Right forelimb (tissue), 1 donor: ENCODE data around the gene ALDOC.

Experiments
- DNase-seq: peaks from one replicate; pipeline ENCODE4 v3.0.0-alpha.2; 2018

Gene ALDOC

DNA sequence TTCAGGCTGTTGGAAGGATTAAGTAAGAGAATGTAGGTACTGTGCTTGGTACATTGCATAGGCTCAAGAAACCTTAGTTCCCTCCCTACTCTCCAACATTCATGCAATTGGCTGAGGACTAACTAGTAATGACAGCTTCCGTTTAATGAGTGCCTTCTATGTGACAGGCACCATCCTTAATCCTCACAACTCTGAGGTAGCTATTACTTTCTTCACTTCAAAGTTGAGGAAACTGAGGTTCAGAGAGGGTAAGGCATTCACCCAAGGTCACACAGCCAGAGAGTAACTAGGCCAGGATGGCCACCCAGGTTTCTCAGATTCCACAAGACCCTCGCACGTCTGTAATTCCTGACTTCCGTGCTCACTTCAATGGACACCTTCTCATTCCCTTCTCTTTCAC, 46.4 kb downstream of the ALDOC start:
- no peak for DNase-seq

DNA sequence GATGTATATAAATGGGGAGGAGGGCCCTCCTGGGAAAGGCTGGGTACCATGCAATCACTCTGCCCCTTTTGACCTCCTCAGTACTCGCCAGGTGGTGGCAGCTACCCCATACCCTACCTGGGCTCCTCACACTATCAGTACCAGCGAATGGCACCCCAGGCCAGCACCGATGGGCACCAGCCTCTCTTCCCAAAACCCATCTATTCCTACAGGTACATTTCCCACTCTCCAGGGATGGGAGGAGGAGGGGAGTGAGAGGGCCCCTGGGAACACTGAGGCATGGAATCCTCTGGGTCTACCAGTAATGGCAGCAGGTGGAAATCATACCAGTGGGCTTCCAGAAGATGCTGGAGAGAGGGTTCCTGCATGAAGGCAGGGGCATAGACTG, 47.7 kb downstream of the ALDOC start:
- no peak for DNase-seq

DNA sequence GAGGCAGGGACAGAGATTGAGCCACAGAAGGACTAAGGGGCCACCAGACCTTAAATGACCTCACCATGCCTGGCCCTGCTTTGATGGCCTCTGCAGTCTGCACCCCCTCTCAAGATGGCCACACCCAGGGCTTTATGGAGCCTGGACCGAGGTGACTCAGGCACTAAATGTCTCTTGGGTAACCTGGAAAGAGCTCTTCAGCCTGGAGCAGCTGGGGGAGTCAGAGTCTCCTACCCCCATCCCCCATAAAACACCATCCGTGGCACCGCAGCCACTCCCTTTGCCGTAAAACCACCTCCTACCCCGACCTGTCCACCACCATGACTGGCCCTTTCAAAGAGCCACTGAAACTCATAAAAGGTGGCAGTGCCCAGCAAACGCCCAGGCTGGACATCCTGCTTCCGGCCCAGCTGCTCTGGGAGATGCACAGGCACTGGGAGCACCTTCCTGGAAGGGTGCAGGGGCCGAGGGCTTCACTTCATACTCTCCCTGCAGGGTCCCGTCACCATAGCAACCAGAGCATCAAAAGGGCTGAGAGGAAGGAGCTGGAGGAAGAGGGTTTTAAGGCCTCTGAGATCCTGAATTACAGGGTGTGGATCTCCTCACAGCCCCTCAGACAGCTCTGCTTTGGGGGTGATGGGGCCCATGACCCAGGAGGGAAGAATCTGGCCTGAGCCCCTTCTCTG, 48.2 kb downstream of the ALDOC start:
- DNase-seq, result no peak

DNA sequence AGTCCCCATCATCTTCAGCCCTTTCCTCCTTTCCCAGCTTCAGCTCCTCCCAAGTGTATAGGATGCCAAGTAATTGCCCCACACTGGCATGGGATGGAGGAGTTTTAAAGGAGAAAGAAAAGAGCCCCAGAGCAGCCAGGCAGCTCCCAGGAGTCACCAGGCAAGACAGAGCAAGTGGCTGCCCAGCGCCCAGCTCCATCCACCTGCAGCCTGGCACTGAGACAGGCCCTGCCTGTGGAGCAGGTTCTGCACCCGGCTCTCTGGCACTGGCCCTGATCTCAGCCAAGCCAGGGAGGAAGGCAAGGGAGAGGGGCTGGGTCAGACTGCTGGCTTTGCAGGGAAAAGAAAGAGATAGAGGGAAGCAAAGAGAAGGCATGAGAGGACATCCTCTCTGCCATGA, 48.8 kb downstream of the ALDOC start:
- DNase-seq, result no peak

DNA sequence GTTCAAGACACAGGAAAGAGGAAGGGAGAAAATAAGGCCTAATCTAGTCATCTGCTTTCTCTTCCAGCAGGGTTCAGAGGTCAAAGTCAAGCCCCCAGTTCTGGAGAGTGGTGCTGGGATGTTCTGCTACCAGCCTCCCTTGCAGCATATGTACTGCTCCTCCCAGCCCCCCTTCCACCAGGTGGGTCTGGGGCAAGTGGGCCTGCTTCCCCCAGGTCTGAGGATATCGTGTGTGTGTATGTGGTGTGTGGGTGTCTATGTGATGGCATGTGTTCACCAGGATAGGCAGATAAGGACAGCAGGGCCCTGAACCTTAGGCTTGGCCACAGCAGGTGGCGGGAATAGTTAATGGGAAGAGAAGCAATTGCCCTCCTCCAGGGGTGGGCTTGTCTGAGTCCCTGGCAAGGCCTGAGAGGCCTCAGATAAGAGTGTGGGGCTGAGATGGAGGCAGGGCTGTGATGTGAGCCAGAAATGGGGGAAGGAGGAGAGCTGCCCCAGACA, 49.5 kb downstream of the ALDOC start:
- no peak for DNase-seq

DNA sequence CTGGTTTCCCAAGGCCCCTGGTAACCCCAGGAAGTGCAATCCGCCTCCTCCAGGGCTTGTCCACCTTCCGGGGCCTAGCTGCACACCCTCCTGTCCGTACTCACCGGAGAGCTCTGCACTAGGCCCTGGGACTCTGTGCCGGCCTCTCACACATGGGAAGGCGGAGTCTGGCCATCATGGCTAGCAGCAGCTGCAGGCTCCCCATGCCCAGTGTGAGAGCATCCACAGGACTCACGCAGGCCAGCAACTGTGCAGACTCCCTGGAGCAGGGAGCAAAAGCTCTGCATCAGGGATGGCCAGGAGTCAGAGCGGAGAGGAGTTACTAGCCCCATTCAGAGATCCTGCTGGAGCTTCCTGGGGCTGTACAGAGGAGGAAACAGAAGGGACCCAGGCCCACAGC, 50.3 kb downstream of the ALDOC start:
- no peak for DNase-seq

DNA sequence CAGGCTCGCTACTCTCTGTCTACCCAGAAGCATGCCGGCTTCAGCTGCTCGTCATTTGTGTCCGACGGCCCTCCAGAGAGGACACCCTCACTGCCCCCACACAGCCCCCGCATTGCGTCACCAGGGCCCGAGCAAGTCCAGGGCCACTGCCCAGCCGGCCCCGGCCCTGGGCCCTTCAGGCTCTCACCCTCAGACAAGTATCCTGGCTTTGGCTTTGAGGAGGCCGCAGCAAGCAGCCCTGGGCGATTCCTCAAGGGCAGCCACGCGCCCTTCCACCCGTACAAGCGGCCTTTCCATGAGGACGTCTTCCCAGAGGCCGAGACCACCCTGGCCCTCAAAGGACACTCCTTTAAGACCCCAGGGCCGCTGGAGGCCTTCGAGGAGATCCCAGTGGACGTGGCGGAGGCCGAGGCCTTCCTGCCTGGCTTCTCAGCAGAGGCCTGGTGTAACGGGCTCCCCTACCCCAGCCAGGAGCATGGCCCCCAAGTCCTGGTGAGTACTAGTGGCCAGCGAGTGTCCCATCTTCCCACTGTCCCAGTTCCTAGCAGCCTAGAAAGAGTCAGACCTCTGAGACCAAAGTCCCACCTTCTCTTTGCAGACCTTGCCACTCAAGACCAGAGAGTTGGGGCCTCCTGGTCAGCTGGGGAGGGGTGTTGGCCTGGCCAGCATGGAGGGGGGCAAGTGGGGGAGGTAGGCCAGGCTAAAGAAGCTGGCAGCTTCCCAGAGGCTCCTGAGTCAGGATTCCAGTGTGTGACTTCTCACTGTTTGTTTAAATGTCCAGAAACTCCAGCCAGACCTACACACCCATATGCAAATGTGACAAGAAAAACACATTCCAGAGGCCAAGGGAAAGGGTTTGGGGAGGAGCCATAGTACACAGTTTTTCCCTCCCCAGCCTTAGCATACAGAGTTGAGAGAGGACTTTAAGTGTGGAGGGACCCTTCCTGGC, 51.9 kb downstream of the ALDOC start:
- DNase-seq, result no peak

DNA sequence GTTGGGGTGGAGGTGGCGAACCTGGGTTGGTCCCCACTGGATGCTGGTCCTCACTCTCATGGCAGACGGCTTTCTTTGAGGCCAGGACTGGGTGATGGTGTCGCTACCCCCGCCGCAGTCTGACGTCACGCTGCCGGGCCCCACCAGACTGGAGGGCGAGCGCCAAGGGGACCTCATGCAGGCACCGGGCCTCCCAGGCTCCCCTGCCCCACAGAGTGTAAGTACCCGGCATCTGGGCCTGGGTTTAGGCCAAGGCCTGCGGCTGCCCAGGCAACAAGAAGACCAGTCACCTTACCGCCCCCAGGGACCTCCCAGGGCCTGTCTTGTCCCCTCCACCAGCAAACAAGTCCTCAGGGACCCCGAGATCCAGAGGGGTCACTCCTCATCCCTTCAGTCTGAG, 52.8 kb downstream of the ALDOC start:
- no peak for DNase-seq

DNA sequence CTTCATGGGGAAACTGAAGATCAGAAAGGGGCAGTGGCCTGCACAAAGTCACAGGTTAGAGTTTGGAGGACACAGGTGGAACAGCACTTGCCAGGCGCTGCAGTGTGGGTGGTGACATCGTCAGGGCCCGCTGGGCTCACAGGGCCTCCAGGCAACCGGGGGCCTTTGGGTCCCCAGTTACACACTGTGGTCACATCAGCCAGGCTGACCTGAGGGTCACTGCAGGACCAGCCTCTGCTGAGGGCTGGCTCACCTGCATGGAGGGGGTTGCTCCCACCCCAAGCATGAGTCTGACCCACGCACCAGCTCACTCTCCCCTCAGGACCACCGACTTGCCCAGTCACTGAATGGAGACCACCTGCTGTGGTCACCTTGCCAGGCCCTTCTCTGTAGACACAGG, 53.5 kb downstream of the ALDOC start:
- DNase-seq, result no peak
